DND-41 (cell line): ENCODE measurements around the gene FRS2.

Source experiments
- ATAC-seq: fragments of 200-7000 bp; cut with Tn5 transposase; 3 replicates; pipeline ENCODE4 v1.9.1; 2021; ENCODE audit warnings: low read depth; ENCODE audit not compliant: insufficient read depth
- DNase-seq: peaks from one replicate; pipeline ENCODE4 v3.0.0-alpha.2; 2020
- H2AFZ ChIP-seq: 2 replicates; pipeline ENCODE4 v1.6.0; 2012; ENCODE audit warnings: low read depth, low read length
- H3K27ac ChIP-seq: 2 replicates; pipeline ENCODE4 v1.5.1; 2012; ENCODE audit warnings: low read length, inconsistent platforms
- H3K27me3 ChIP-seq: fragments of 200-600 bp; sonication (generic); 2 replicates; pipeline ENCODE4 v1.6.0; 2012; ENCODE audit warnings: low read length, mild to moderate bottlenecking, inconsistent platforms; ENCODE audit not compliant: insufficient read depth, poor library complexity
- H3K36me3 ChIP-seq: 2 replicates; pipeline ENCODE4 v1.5.1; 2012; ENCODE audit warnings: low read length, inconsistent platforms; ENCODE audit not compliant: insufficient read depth
- H3K4me1 ChIP-seq: 2 replicates; pipeline ENCODE4 v1.5.1; 2012; ENCODE audit warnings: mild to moderate bottlenecking, low read length; ENCODE audit not compliant: insufficient read depth
- H3K4me2 ChIP-seq: 2 replicates; pipeline ENCODE4 v1.6.0; 2012; ENCODE audit warnings: mild to moderate bottlenecking, moderate library complexity, low read length, inconsistent platforms; ENCODE audit not compliant: insufficient read depth
- H3K4me3 ChIP-seq, 2 experiments: fragments of 200-600 bp in 1 of 2; shearing (Covaris generic) in 1 of 2; 2 replicates each; pipeline ENCODE4 v1.5.1; 2012 to 2016; ENCODE audit warnings: inconsistent platforms in 2 of 2, low read length in 2 of 2, mild to moderate bottlenecking in 2 of 2, low read depth in 1 of 2, moderate library complexity in 1 of 2
- H3K79me2 ChIP-seq: 2 replicates; pipeline ENCODE4 v1.6.0; 2012; ENCODE audit warnings: low read length, inconsistent platforms; ENCODE audit not compliant: insufficient read depth
- H3K9ac ChIP-seq: 2 replicates; pipeline ENCODE4 v1.6.0; 2012; ENCODE audit warnings: low read depth, mild to moderate bottlenecking, inconsistent platforms, low read length, moderate library complexity
- H3K9me3 ChIP-seq: 2 replicates; pipeline ENCODE4 v1.5.1; 2012; ENCODE audit warnings: low read length, moderate library complexity, mild to moderate bottlenecking, inconsistent platforms; ENCODE audit not compliant: insufficient read depth, severe bottlenecking
- H4K20me1 ChIP-seq: 2 replicates; pipeline ENCODE4 v1.6.0; 2012; ENCODE audit warnings: low read length; ENCODE audit not compliant: insufficient read depth
- CTCF ChIP-seq: IDR thresholded peaks from 2 replicates; pipeline ENCODE4 v1.5.1; 2012; ENCODE audit warnings: borderline replicate concordance, low read length, moderate library complexity, mild to moderate bottlenecking; ENCODE audit not compliant: poor library complexity, severe bottlenecking; ENCODE audit errors: extremely low read depth
- EZH2 ChIP-seq: IDR thresholded peaks from 3 replicates; pipeline ENCODE4 v1.6.1; 2012; ENCODE audit warnings: borderline replicate concordance, low read depth, mild to moderate bottlenecking, moderate library complexity, low read length, inconsistent platforms; ENCODE audit not compliant: severe bottlenecking

FRS2 gene

GRCh38 chr12:69457433-69457832, 12.8 kb upstream of the FRS2 start:
- no peak overlapping the region for H2AFZ ChIP-seq
- no peaks in the 10 kb centered on the region for H3K79me2 ChIP-seq
- H3K27me3 ChIP-seq, result no peaks in the 10 kb centered on the region
- no peak overlapping the region for H3K4me2 ChIP-seq
- H4K20me1 ChIP-seq, result no peaks in the 10 kb centered on the region
- H3K9ac ChIP-seq, result no peak overlapping the region
- no peak for DNase-seq
- H3K4me3 ChIP-seq, result no peak overlapping the region
- no peaks in the 10 kb centered on the region for H3K9me3 ChIP-seq
- H3K4me1 ChIP-seq, result no peaks in the 10 kb centered on the region
- no peak overlapping the region for H3K27ac ChIP-seq
- ATAC-seq, result no peak
- no peaks in the 10 kb centered on the region for H3K36me3 ChIP-seq
- TF ChIP-seq EZH2, result no peak
- no peak for TF ChIP-seq CTCF

GRCh38 chr12:69459477-69459876, 10.7 kb upstream of the FRS2 start:
- ATAC-seq (no peak), DNase-seq (no peak)
- Histone ChIP-seq H3K9me3 (no peaks in the 10 kb centered on the region), H3K27me3 (no peaks in the 10 kb centered on the region), H3K4me2 (no peak overlapping the region), H3K9ac (no peak overlapping the region), H3K79me2 (no peaks in the 10 kb centered on the region), H3K4me1 (no peaks in the 10 kb centered on the region), H3K27ac (no peak overlapping the region), H4K20me1 (no peaks in the 10 kb centered on the region), H3K4me3 (no peak overlapping the region), H2AFZ (no peak overlapping the region), H3K36me3 (no peaks in the 10 kb centered on the region)
- no peak for TF ChIP-seq CTCF
- TF ChIP-seq EZH2, result no peak

GRCh38 chr12:69464428-69464827, 5.8 kb upstream of the FRS2 start:
- peaks cover 2% of the 10 kb centered on the region; the same call in 1 of the 2 replicates for H3K4me1 ChIP-seq
- H3K4me2 ChIP-seq, result no peak overlapping the region
- H3K9me3 ChIP-seq, result no peaks in the 10 kb centered on the region
- H3K79me2 ChIP-seq, result no peaks in the 10 kb centered on the region
- H2AFZ ChIP-seq, result no peak overlapping the region
- no peaks in the 10 kb centered on the region for H4K20me1 ChIP-seq
- DNase-seq (no peak), ATAC-seq (no peak)
- no peak overlapping the region for H3K27ac ChIP-seq
- H3K9ac ChIP-seq, result no peak overlapping the region
- TF ChIP-seq EZH2 (no peak), CTCF (no peak)
- H3K4me3 ChIP-seq, result no peak overlapping the region
- H3K36me3 ChIP-seq, result no peaks in the 10 kb centered on the region
- H3K27me3 ChIP-seq, result no peaks in the 10 kb centered on the region

GRCh38 chr12:69466867-69467266, 3.3 kb upstream of the FRS2 start:
- H3K4me3 ChIP-seq, result no peak overlapping the region
- H2AFZ ChIP-seq, result no peak overlapping the region

More at GRCh38 chr12:69466867-69467266, 3.3 kb upstream of the FRS2 start:
- TF ChIP-seq EZH2, result no peak
- no peak for TF ChIP-seq CTCF
- ATAC-seq, result no peak
- Histone ChIP-seq H3K4me1 (peaks cover 18% of the 10 kb centered on the region), H3K9ac (no peak overlapping the region), H4K20me1 (peaks cover 6% of the 10 kb centered on the region; the same call in 1 of the 2 replicates), H3K36me3 (peaks cover 2% of the 10 kb centered on the region; the same call in 1 of the 2 replicates), H3K4me2 (no peak overlapping the region), H3K9me3 (no peaks in the 10 kb centered on the region), H3K79me2 (peaks cover 17% of the 10 kb centered on the region), H3K27me3 (no peaks in the 10 kb centered on the region), H3K27ac (no peak overlapping the region)
- DNase-seq, result no peak
